ENCODE results near the gene PTPRM. TPM values are rescaled to one million over a fixed set of nuclear protein-coding genes. Genes with fewer than 3 reads are reported as not detected.

The PTPRM gene
- total and polyA plus RNA-seq, 2 experiments from 2014 or later = 30.9 to 62.8 TPM

DNA sequence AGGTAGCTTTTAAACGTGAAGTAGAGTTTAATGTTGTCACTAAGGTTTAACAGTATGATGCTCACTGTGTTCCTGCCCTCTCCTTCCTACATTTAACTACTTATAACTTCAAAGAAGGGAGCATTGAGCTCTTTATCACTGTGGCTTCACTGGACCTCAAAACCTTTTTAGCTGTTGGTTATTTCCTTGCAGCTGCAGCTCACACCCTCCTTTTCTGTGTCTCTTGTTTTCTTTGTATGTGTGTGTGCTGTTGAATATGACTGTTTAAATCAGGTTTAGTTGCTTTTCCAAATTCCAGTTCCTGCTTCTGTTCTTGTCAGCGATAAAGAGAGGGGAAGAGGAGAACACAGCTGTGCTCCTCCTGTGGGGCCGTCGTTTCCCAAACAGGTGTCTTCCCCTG lies 208.0 kb downstream of the PTPRM start:
- no peaks in the 10 kb centered on the region for H3F3A ChIP-seq (ENCODE audit: insufficient read depth)
- 92 to 95% methylated on average over 4 of the region's 4 CpGs for WGBS, 2 experiments (ENCODE audit: low coverage in 1 of 2, low lambda C conversion rate in 2 of 2, missing lambda C conversion rate in 2 of 2)
- H3K27me3 ChIP-seq (replicated peaks; ENCODE audit: insufficient read depth) = no peaks in the 10 kb centered on the region
- no peaks in the 10 kb centered on the region for H3K9me3 ChIP-seq (ENCODE audit: low read depth)
- no peak overlapping the region for H2AFZ ChIP-seq
- no peak overlapping the region for H3K9ac ChIP-seq
- H3K27ac ChIP-seq = no peak overlapping the region
- H3K4me3 ChIP-seq = no peak overlapping the region
- H4K20me1 ChIP-seq (ENCODE audit: insufficient read depth) = no peaks in the 10 kb centered on the region
- H3K4me1 ChIP-seq (ENCODE audit: insufficient read depth) = no peaks in the 10 kb centered on the region
- no peaks in the 10 kb centered on the region for H3K36me3 ChIP-seq (ENCODE audit: low read depth)
- H3K9me2 ChIP-seq (ENCODE audit: insufficient read depth) = no peaks in the 10 kb centered on the region
- H3K4me2 ChIP-seq (ENCODE audit: unreplicated experiment) = no peak overlapping the region
- in situ Hi-C loops (cut with MboI) = no loop called here
- TF ChIP-seq EZH2 (IDR thresholded peaks at IDR 0.05; ENCODE audit: insufficient read depth, poor library complexity, severe bottlenecking) (no peak), EZH2phosphoT487 (IDR thresholded peaks at IDR 0.05; ENCODE audit: insufficient read depth, low read depth) (no peak)
- H3K79me2 ChIP-seq (ENCODE audit: insufficient read depth) = 0 out of 2 replicates have a peak, but pooled peaks cover 5% of the 10 kb centered on the region
- DNase-seq = no peak

DNA sequence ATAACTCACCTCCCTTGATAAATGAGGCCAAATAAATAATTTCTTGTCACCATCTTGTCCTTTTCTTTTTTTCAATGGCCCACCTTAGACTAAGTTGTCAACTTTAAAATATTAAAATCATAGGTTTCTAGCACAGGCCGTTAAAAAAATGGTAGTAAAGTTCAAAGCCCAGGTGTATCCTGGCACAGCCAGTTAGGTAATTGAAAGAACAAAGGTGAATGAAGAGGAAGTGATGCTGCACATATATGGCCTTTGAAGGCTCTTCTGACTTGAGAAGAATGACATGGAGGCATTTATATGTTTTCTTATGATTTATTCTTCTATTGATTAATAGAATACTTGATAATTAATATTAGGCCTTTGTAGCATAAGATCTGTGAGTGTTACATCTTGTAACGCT lies 208.7 kb downstream of the PTPRM start:
- 68 to 74% methylated on average over 2 of the region's 2 CpGs for WGBS, 2 experiments (ENCODE audit: low coverage in 1 of 2, low lambda C conversion rate in 2 of 2, missing lambda C conversion rate in 2 of 2)
- no peak overlapping the region for H3K27ac ChIP-seq
- in situ Hi-C loops (cut with MboI) = no loop called here
- H4K20me1 ChIP-seq (ENCODE audit: insufficient read depth) = no peaks in the 10 kb centered on the region
- H3K4me3 ChIP-seq = no peak overlapping the region
- no peak for DNase-seq
- no peaks in the 10 kb centered on the region for H3K36me3 ChIP-seq (ENCODE audit: low read depth)
- TF ChIP-seq EZH2phosphoT487 (IDR thresholded peaks at IDR 0.05; ENCODE audit: insufficient read depth, low read depth) (no peak), EZH2 (IDR thresholded peaks at IDR 0.05; ENCODE audit: insufficient read depth, poor library complexity, severe bottlenecking) (no peak)
- no peaks in the 10 kb centered on the region for H3F3A ChIP-seq (ENCODE audit: insufficient read depth)
- no peaks in the 10 kb centered on the region for H3K9me2 ChIP-seq (ENCODE audit: insufficient read depth)
- no peak overlapping the region for H3K4me2 ChIP-seq (ENCODE audit: unreplicated experiment)
- no peaks in the 10 kb centered on the region for H3K27me3 ChIP-seq (replicated peaks; ENCODE audit: insufficient read depth)
- no peak overlapping the region for H3K9ac ChIP-seq
- no peaks in the 10 kb centered on the region for H3K4me1 ChIP-seq (ENCODE audit: insufficient read depth)
- H2AFZ ChIP-seq = no peak overlapping the region
- no peaks in the 10 kb centered on the region for H3K9me3 ChIP-seq (ENCODE audit: low read depth)
- H3K79me2 ChIP-seq (ENCODE audit: insufficient read depth) = 0 out of 2 replicates have a peak, but pooled peaks cover 5% of the 10 kb centered on the region

DNA sequence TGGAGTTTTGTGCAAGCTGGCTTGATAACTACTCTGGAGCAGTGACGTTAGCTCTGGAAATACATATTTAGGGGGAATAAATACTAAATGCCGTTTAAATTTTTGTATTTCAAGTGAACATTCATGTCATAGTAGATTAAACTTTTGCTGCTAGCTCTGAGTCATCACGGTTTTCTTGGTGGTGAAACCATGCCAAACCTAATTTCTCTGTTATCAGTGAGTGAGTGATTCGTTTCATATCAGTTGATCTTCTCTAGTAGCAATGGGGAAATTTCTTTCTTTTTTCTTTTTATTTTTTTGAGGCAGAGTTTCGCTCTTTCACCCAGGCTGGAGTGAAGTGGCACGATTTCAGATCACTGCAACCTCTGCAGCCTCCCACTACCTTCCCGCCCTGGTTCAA lies 211.1 kb downstream of the PTPRM start:
- 91 to 93% methylated on average over 7 of the region's 7 CpGs for WGBS, 2 experiments (ENCODE audit: low coverage in 1 of 2, low lambda C conversion rate in 2 of 2, missing lambda C conversion rate in 2 of 2)
- in situ Hi-C loops (cut with MboI) = no loop called here
- no peaks in the 10 kb centered on the region for H3K4me1 ChIP-seq (ENCODE audit: insufficient read depth)
- H3K36me3 ChIP-seq (ENCODE audit: low read depth) = no peaks in the 10 kb centered on the region
- H3K27me3 ChIP-seq (replicated peaks; ENCODE audit: insufficient read depth) = no peaks in the 10 kb centered on the region
- H3K9me2 ChIP-seq (ENCODE audit: insufficient read depth) = no peaks in the 10 kb centered on the region
- no peak overlapping the region for H3K4me3 ChIP-seq
- TF ChIP-seq EZH2phosphoT487 (IDR thresholded peaks at IDR 0.05; ENCODE audit: insufficient read depth, low read depth) (no peak), EZH2 (IDR thresholded peaks at IDR 0.05; ENCODE audit: insufficient read depth, poor library complexity, severe bottlenecking) (no peak)
- H3K9me3 ChIP-seq (ENCODE audit: low read depth) = no peaks in the 10 kb centered on the region
- no peak overlapping the region for H2AFZ ChIP-seq
- H3K27ac ChIP-seq = no peak overlapping the region
- H3K79me2 ChIP-seq (ENCODE audit: insufficient read depth) = 0 out of 2 replicates have a peak, but pooled peaks cover under 1% of the 10 kb centered on the region
- H3K9ac ChIP-seq = no peak overlapping the region
- H3K4me2 ChIP-seq (ENCODE audit: unreplicated experiment) = no peak overlapping the region
- no peaks in the 10 kb centered on the region for H3F3A ChIP-seq (ENCODE audit: insufficient read depth)
- no peak for DNase-seq
- no peaks in the 10 kb centered on the region for H4K20me1 ChIP-seq (ENCODE audit: insufficient read depth)

DNA sequence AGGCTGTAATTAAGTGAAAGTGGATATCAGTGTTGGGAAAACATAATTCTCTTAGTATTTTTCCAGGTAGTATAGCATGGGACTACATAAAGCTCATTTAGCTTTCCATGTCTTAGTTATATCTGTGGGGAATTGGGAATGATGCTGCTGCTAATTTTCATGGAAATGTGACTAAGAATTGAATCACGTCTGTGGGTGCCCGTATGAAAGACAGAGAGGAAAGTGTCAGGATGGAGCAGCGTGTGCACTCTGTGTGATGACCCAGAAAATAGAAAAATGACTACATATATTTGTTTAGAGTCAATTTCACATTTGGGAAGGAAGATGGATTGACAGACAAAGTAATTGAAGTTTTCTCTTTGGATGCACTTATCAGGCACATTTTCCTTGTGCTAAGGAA lies 212.1 kb downstream of the PTPRM start:
- no peaks in the 10 kb centered on the region for H3K9me3 ChIP-seq (ENCODE audit: low read depth)
- H3K27ac ChIP-seq = no peak overlapping the region
- H3K4me2 ChIP-seq (ENCODE audit: unreplicated experiment) = no peak overlapping the region
- no peak overlapping the region for H3K9ac ChIP-seq
- H3K79me2 ChIP-seq (ENCODE audit: insufficient read depth) = no peaks in the 10 kb centered on the region
- no peak overlapping the region for H3K4me3 ChIP-seq
- H4K20me1 ChIP-seq (ENCODE audit: insufficient read depth) = no peaks in the 10 kb centered on the region
- no peaks in the 10 kb centered on the region for H3K36me3 ChIP-seq (ENCODE audit: low read depth)
- H3K4me1 ChIP-seq (ENCODE audit: insufficient read depth) = no peaks in the 10 kb centered on the region
- no peaks in the 10 kb centered on the region for H3F3A ChIP-seq (ENCODE audit: insufficient read depth)
- in situ Hi-C loops (cut with MboI) = no loop called here
- 60 to 66% methylated on average over 3 of the region's 3 CpGs for WGBS, 2 experiments (ENCODE audit: low coverage in 1 of 2, low lambda C conversion rate in 2 of 2, missing lambda C conversion rate in 2 of 2)
- no peak overlapping the region for H2AFZ ChIP-seq
- no peaks in the 10 kb centered on the region for H3K27me3 ChIP-seq (replicated peaks; ENCODE audit: insufficient read depth)
- no peaks in the 10 kb centered on the region for H3K9me2 ChIP-seq (ENCODE audit: insufficient read depth)
- peak; percentile 8 for DNase-seq
- no peak for TF ChIP-seq EZH2phosphoT487 (IDR thresholded peaks at IDR 0.05; ENCODE audit: insufficient read depth, low read depth)
- no peak for TF ChIP-seq EZH2 (IDR thresholded peaks at IDR 0.05; ENCODE audit: insufficient read depth, poor library complexity, severe bottlenecking)

DNA sequence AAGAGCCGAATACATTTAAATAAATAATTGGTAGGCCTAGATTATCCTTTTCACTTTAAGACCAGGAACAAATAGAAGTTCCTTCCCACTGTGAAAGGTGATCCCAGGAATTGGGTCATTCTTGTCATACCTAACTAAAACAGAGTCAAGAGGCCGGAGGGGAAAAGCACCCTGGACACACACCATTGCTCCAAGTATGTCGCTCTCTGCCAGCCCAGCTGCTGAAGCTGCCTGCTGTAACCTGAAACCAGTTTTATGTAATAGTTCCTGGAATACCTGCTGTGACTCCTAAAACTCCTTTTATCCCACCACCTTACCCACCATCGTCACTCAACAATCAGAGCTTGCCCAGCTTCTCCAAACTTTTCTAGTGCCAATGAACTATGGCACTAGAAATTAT lies 217.1 kb downstream of the PTPRM start:
- H3F3A ChIP-seq (ENCODE audit: insufficient read depth) = no peaks in the 10 kb centered on the region
- no peaks in the 10 kb centered on the region; the same call in 1 of the 2 replicates for H4K20me1 ChIP-seq (ENCODE audit: insufficient read depth)
- H3K4me3 ChIP-seq = no peak overlapping the region
- no peak overlapping the region for H3K4me2 ChIP-seq (ENCODE audit: unreplicated experiment)
- no peak overlapping the region for H3K27ac ChIP-seq
- no peak overlapping the region for H2AFZ ChIP-seq
- H3K36me3 ChIP-seq (ENCODE audit: low read depth) = no peaks in the 10 kb centered on the region
- no peak for TF ChIP-seq EZH2 (IDR thresholded peaks at IDR 0.05; ENCODE audit: insufficient read depth, poor library complexity, severe bottlenecking)
- no peak for TF ChIP-seq EZH2phosphoT487 (IDR thresholded peaks at IDR 0.05; ENCODE audit: insufficient read depth, low read depth)
- H3K9ac ChIP-seq = no peak overlapping the region
- WGBS, 2 experiments (ENCODE audit: low coverage in 1 of 2, low lambda C conversion rate in 2 of 2, missing lambda C conversion rate in 2 of 2) = 95 to 99% methylated on average over 4 of the region's 4 CpGs
- H3K9me3 ChIP-seq (ENCODE audit: low read depth) = no peaks in the 10 kb centered on the region
- H3K4me1 ChIP-seq (ENCODE audit: insufficient read depth) = no peaks in the 10 kb centered on the region
- H3K79me2 ChIP-seq (ENCODE audit: insufficient read depth) = 0 out of 2 replicates have a peak, but pooled peaks cover 13% of the 10 kb centered on the region
- H3K27me3 ChIP-seq (replicated peaks; ENCODE audit: insufficient read depth) = no peaks in the 10 kb centered on the region
- H3K9me2 ChIP-seq (ENCODE audit: insufficient read depth) = no peaks in the 10 kb centered on the region
- in situ Hi-C loops (cut with MboI) = no loop called here
- no peak for DNase-seq
